ENCODE measurements around the gene NTRK2.

GRCh38 chr9:85004818-85005413 is 335.4 kb downstream of the NTRK2 start:
- TF ChIP-seq CTCF (IDR thresholded peaks at IDR 0.05 in 2 of 3, conservative IDR thresholded peaks at IDR 0.05 in 1 of 3; ENCODE audit: borderline replicate concordance in 1 of 3, insufficient read depth in 1 of 3, low read depth in 2 of 3, low read length in 2 of 3), result no peak
- no peak for TF ChIP-seq POLR2A (IDR thresholded peaks at IDR 0.05; ENCODE audit: borderline replicate concordance, extremely low read depth, insufficient read depth, insufficient read length)

All from HCT116 (cell line).